GM21447 (cell line): ENCODE results near the gene PHF11.

Experiments
- ATAC-seq: cut with Tn5 transposase; IDR thresholded peaks from one replicate; pipeline ENCODE4 v1.9.1; 2021; ENCODE audit not compliant: unreplicated experiment

The PHF11 gene

DNA sequence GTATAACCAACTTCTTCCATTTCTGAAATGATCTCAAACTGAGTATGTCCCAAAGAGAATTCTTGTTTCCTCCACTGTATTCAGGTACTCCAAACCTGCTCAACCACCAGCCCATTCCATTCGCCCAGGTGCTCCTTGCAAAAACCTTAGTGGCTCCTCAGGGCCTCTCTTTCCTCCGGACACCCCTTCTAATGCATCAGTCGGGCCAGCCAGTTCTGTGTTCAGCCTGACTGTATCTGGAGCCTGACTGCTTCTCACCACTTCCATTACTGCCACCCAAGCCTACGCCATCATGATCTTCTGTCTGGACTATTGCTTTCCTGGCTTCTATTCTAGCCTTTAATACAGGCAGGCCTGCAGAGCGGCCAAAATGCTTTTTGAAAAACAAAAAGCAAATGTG is 1.5 kb downstream of the PHF11 start:
- no peak for ATAC-seq

DNA sequence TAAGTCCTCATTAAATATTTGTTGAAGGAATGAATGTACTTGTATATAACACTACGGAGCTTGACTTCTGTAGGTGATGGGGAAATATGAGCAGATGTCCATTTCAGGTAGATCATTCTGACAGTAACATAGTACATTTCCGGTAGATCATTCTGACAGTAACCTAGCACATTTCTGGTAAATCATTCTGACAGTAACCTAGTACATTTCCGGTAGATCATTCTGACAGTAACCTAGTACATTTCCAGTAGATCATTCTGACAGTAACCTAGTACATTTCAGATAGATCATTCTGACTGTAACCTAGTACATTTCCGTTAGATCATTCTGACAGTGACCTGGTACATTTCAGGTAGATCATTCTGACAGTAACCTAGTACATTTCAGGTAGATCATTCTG is 2.5 kb downstream of the PHF11 start:
- ATAC-seq, result no peak

DNA sequence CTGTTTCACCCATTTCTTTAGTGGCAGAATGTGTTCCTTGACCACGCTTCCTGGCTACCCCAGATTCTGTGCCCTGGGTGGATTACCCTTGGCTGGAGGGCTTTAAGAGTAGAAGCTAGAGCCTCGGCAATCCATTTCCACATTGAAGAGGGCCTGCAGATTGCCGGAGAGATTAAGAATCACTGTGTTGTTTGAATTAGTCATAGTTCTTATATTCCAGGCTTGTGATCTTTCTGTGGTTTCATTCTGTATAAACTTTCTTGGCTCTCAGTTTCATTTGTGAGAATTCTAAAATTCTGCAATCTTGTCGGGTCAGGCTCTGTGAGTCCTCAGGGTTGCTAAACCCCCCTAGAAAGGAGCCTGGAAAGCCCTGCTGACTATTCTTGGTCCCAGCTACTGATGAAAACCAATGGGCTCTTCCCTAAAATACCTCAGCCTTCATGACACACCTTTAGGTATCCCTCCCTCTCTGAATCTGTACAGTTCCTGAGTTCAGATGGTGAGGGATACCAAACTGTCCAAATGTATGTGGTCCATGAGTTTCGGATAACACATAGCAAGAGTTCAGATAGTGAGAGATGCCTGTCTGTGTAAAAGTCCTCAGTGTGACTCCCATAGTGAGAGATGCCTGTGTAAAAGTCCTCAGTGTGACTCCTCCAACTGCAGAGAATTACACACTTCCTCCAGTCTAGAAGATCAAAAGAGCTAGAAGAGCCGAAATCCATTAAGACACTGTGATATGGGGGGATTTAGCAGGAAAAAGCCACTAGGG is 4.3 kb downstream of the PHF11 start:
- ATAC-seq, result no peak

DNA sequence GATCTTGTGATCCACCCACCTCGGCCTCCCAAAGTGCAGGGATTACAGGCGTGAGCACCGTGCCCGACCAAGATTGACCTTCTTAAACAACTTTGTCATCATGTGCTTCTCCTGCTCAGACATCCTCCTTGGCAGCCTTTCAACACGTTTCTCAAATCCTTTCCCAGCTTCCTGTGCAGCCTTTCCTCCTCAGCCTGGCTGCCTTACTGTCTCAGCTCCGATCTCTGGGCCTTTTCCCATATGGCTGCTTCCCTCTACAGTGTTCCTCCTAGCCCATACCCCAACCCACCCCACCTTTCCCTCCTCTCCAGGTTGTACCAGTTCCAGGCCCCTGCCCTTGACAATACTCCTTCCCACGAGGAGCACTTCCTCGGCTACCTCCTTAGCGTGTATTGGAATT is 7.2 kb downstream of the PHF11 start:
- ATAC-seq, result no peak

DNA sequence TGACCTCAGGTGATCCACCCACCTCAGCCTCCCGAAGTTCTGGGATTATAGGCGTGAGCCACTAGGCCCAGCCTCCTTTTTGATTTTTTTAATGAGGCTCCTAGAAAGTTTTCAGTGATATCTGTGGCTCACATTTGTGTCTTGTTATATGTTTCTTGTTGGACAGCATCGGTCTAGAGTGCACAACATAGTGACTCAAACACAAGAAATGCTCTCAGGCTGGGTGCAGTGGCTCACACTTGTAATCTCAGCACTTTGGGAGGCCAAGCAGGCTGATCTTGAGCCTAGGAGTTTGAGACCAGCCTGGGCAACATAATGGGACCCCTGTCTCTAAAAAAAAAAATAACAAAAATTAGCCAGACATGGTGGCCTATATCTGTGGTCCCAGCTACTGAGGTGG is 8.2 kb downstream of the PHF11 start:
- ATAC-seq, result no peak

DNA sequence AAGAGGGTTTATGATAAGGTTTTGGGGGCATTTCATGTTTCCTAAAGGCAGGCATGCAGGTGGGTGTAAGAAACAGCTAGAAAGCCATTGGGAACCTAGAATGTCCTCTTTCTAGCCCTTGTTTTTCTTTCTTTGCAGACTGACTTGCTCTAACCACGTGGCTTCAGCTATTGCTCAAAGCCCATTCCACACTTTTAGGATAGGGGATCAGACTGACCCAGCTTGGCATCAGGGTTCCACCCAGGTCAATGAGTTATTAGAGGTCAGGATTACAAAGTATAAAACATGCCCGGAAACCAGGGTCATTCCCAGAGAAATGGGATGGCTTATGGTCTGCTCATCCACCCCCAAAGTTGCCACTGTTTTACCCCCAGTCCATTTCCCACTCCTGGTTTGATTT is 16.8 kb downstream of the PHF11 start:
- ATAC-seq, result no peak

DNA sequence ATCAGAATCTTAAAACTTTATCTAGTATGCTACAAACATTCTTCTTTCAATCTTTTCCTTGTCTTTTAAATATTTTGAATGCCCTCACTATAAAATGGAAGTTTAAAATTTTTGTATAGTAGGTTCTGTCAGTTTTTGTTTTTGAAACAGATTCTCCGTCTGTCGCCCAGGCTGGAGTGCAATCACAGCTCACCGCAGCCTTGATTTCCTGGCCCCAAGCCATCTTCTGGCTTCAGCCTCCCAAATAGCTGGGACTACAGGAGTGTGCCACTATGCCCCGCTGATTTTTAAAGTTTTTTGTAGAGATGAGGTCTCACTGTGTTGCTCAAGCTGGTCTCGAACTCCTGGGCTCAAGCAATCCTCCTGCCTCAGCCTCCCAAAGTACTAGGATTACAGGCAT is 20.7 kb downstream of the PHF11 start:
- ATAC-seq, result no peak

DNA sequence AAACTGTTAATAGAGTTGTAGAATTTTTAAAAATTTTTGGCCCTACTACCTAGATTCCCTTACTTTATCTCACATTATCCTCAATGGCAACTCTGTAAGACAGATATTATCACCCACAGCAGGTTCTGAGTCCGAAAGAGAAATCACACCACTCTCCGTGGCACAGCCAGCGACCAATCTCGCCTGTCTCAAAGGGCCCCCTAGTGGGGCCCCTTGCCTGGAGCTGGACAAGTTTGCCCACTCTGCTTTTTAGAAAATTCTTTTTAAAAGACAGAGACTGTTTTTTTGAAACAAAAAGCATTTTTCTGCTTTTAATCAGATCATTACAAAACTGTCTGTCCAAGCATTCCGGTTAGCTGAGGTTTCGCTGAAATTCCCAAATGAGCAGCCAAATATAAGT is 21.7 kb downstream of the PHF11 start:
- no peak for ATAC-seq

DNA sequence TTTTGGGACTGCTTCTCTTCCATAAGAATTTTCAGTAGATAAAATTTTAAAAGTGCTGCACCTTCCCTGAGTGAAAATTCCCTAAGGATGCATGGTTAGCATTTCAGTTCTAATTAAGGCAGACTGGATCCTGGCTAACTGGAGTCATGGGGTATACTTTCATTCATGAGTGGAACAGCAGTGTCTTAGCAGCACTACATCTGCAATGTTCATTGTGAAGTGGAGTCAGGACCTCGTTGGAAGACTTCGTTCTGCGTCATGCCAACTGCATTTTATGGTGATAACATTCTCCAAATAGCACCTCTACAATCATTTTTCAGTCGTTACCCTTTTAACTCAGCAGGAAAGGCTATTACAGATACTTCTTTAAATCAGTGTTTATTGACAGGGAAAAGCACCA is 25.5 kb downstream of the PHF11 start:
- ATAC-seq, result no peak

DNA sequence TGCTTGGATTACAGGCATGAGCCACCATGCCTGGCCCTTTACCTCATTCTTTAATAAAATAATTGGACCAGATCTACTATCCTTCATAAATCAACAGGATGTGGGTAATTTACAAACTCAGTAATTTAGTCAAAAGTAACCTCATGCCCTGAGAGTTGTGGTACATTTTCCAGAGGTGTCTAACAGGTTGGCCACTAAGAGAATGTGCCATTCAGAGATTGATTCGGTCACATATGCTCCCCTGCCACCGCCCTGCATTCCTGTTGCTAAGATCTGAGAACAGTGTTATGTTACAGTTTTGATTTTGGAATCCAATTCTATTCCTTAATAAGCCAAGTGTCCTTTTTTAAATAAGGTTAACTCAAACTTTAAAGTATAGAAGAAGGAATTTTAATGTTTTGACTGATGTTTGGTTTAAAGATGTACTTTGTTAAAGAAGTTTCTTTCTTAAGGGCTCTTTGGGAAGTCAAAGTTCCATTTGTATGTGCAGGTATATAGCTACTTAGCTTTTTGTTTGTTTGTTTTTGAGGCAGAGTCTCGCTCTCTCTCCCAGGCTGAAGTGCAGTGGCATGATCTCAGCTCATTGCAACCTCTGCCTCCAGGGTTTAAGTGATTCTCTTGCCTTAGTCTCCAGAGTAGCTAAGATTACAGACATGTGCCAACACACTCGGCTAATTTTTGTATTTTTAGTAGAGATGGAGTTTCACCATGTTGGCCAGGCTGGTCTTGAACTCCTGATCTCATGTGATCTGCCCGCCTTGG is 29.2 kb downstream of the PHF11 start:
- no peak for ATAC-seq

DNA sequence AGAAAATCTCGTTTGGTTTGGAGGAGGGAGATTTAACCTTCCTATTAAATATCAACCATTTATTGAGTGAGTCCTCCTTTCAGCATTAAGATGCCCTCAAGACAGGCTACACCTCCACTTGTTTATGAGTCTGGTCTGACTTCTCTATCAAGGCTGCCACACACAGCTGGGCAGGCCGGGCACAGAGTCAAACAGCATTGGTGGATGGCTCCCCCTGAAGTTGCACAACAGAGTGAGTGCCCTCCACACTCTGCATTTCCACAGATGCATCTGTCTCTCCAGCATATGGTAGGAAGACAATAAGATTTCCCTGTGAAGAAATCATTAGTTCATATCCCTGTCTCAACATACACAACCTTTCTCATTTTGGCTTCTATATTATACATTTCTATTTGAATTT is 31.4 kb downstream of the PHF11 start:
- no peak for ATAC-seq

DNA sequence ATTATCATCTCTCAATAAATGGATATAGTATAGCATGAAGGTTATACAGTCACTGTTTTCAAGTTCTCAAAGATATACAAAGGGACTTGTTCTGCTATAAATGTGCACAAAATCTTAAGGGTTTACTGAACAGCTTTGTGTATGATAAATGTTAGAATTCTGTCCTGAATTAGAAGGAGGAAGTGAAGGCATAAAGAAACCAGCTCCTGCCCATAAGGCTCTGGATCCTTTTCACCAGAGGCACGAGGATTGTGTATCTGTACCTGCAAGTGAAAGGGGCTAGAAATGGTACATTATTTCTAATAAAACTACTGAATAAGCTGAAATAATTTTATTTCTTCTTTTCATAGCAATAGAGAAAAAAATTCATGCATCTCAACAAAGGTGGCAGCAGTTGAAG is 32.4 kb downstream of the PHF11 start:
- ATAC-seq, result no peak

DNA sequence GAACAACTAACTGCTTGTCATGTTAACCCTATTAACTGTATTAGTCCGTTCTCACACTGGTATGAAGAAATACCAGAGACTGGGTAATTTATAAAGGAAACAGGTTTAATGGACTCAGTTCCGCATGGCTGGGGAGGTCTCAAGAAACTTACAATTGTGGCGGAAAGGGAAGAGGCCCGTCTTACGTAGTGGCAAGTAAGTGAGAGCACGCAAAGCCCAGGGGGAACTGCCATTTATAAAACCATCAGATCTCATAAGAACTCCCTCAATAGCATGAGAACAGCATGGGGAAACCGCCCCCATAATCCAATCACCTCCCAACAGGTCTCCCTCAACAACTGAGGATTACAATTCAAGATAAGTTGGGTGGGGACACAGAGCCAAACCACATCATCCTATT is 34.7 kb downstream of the PHF11 start:
- peak; percentile 69 for ATAC-seq

DNA sequence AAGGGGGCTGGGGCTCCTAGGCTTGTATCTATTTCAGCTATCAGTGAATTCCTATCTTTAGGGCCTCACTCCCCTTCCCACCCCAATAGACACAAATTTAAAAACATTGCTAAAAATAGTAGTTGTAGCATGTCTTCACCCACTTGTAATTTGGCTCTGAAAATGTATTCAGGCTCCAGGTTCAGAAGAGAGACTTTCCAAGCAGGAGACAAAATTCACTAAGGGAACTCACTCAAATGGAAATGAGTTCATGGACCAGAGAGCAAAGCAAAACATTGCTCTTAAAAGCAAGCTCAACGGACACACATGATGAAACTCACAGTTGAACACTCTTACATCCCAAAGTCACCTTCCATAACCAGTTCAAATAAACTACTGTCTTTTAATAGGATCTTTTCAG is 36.8 kb downstream of the PHF11 start:
- no peak for ATAC-seq

DNA sequence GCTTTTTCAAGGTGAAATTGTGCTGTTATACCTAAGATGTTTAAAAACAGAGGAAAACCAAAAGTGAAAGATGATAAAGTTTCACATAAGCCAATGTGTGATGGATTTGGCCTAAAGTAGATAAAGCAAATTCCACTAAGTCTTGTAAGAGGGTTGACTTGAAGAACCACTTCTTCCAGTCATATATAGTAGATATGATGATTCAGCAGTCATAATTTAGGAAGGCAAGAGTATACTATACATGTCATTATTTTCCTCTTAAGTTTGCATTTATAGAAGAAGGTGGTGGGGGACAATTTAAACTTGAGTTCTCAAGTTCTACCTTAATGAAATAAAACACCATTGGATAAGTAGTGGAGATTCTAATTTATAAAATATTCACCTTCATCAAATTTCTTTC is 37.3 kb downstream of the PHF11 start:
- ATAC-seq, result no peak

DNA sequence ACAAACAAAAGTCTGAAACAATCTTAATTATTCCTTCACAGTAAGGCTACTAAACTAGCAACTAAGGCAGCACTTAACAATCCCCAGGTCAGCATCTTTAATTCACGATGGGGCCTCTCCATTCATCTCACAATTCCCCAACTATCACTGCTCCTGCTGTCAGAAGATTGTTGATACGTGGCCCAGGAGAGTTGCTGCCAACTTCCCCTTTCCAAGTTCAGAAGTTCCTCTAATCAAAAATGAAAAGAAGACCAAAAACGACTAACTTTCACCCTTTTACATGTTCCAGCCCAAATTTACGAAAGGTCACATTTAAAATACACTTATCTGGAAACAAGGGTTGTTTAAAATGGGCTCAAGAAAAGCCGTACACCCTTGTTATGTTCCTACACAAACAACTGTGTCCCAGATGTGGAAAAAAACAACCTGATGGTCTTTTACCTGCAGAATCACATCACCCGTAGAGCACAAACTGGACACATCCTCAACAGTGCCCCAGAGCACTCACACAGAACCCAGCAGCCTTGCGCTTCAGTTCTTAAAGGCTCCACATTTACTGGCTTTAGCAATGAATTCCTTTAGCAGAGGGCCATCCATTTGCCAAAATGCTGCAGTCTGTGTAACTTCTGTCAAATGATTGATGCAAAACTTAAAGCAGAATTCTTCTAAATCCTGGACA is 38.0 kb downstream of the PHF11 start:
- no peak for ATAC-seq

DNA sequence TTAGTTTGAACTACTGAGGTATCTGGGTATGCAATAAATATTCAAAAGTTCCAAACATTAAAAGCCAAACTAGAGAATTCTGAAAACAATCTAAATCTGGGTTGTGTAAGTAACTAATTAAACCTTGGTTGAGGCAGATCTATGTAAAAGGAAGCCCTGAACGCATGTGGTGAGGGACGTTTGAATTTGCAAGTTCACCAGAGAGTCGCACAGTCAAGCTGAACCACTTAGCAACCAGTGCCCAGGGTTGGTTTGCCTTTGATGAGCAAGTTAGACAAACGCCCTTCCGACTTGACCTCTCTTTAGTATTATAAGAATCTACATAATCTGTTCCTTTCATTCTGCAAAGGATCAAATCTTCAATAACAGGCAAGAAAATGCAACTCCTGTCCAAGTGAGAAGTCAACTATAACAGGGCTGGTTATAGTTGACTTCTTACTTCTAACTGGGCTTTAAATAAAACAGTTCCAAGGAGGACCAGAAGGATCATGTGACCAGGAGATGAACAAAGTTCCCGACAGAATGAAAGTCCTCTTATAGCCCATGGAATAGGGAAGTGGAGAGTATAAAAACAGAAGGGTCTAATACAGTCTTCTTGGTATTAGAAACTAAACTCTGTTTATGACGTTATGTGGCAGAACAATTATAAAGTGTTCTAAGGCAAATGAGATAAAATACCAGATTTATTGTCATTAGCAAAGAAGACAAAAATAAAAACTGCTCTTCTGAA is 40.6 kb downstream of the PHF11 start:
- ATAC-seq, result no peak

DNA sequence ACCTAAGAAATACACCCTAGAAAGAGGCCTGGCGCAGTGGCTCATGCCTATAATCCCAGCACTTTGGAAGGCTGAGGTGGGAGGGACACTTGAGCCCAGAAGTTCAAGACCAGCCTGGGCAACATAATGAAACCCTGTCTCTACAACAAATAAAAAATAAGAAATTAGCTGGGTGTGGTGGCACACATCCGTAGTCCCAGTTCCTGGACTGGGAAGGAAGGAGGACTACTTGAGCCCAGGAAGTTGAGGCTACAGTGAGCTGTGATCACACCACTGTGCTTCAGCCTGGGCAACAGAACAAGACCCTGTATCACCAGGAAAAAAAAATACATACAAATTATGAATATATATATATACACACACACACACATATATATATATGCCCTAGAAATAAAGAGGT is 42.7 kb downstream of the PHF11 start:
- ATAC-seq, result no peak

DNA sequence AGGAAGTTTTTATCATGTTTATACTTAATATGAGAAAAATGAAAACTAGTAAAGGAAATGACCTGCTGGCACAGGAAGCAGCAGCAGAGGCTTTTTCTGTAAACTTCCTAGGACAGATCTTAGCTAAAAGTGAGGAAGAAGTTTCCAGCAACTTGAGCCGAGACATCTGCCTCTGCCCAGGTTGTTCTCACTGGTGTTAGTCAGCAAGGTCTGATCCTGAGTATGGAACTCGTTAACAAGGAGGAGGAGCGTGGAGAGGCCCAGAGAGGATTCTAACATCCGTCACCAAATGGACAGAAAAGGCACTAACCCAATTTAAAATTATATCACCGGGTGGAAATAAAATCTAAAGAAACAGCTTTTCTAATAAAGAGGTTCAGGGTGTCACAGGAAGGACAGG is 43.6 kb downstream of the PHF11 start:
- no peak for ATAC-seq

DNA sequence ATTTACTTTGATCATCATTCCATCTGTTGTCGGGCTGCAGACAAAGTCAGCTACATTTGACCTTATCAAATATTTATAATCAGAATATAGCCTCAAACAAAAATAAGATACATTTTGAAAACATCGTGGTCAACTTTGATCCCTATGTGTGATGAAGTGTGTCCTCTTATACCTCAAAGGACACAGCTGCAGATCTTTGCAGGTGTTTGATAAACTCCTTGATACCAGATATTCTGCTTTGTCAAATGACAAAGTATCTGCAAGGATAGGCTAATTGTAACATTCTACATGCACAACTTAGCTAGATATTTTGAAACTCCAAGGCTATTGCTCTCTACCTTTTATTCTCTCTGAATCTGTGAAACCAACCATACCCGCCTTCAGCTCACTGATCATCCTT is 44.0 kb downstream of the PHF11 start:
- ATAC-seq, result no peak

DNA sequence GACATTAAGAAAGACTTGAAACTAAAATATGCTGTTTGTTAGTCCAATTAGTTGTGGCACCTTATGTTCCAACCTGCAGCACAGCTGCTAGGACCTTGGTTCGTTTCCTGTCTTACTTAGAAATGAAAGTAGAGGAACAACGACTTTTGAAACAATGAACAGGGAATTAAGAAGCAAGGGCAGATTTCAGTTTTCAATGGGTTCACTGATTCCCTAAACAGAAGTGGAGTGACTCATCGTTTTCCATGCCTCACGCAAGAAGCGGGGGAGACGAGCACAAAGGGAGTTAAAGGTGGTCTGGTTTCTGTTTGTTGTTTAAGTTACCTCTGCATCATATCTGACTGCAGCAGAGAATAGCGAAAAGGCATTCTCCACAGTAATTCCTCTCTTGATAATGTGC is 44.8 kb downstream of the PHF11 start:
- ATAC-seq, result peak; percentile 51

DNA sequence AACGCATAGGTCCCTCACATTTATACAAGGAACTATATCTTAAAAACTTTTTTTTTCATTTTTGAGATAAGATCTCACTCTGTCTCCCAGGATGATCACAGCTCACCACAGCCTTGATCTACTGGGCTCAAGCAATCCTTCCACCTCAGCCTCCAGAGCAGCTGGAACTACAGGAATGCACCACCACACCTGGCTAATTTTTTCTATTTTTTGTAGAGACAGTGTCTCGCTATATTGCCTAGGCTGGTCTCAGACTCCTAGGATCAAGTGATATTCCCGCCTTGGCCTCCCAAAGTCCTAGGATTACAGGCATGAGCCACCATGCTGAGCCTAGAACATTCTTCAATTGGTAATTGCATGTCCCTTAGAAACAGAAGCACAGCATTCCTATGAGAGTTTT is 47.9 kb downstream of the PHF11 start:
- ATAC-seq, result no peak
